Type B pancreatic cell (in vitro differentiated cells): ENCODE results near the gene DMRTC1B. TPM values are rescaled to one million over a fixed set of nuclear protein-coding genes. Genes with fewer than 3 reads are reported as not detected.
"Not testable (repeated sequence)": the region's sequence is repeated elsewhere in the genome, so short reads cannot be mapped to it uniquely, and the experiment has no call there.

Experiments used
- DNase-seq: peaks from one replicate; pipeline ENCODE4 v3.0.0; 2021; ENCODE audit warnings: mixed read lengths; ENCODE audit not compliant: unreplicated experiment; ENCODE audit errors: extremely low spot score
- H3K27ac Mint-ChIP-seq: 2 replicates; pipeline ENCODE4 v1.8.0; 2021; ENCODE audit warnings: mild to moderate bottlenecking, mixed read lengths
- H3K27me3 Mint-ChIP-seq: 2 replicates; pipeline ENCODE4 v1.8.0; 2021; ENCODE audit warnings: mixed read lengths
- H3K36me3 Mint-ChIP-seq: 2 replicates; pipeline ENCODE4 v1.8.0; 2021; ENCODE audit warnings: mixed read lengths
- H3K4me1 Mint-ChIP-seq: one replicate; pipeline ENCODE4 v1.8.0; 2021; ENCODE audit warnings: mixed read lengths; ENCODE audit not compliant: unreplicated experiment
- H3K4me3 Mint-ChIP-seq: 2 replicates; pipeline ENCODE4 v1.8.0; 2021; ENCODE audit warnings: mild to moderate bottlenecking, mixed read lengths
- H3K9me3 Mint-ChIP-seq: 2 replicates; pipeline ENCODE4 v1.8.0; 2021; ENCODE audit warnings: mixed read lengths
- CTCF ChIP-seq: fragments of 200-600 bp; sonication (generic); conservative IDR thresholded peaks from 2 replicates; pipeline ENCODE4 v1.5.0; 2021; ENCODE audit warnings: antibody characterized with exemption, mild to moderate bottlenecking
- long read RNA-seq: library from polyadenylated mRNA; unstranded; transcript quantifications from one replicate; pipeline ENCODE4 v2.0.0, GENCODE V29; 2020
- total RNA-seq: library from RNA; stranded (reverse); gene quantifications from 2 replicates; pipeline ENCODE4 v1.2.1, GENCODE V29; 2021; ENCODE audit warnings: low replicate concordance

DMRTC1B gene
- 1.9 and 2.2 TPM in 2 replicates for total RNA-seq
- long read RNA-seq = 0 reads

- not testable (repeated sequence) for H3K27ac Mint-ChIP-seq, H3K27me3 Mint-ChIP-seq, DNase-seq, H3K36me3 Mint-ChIP-seq, H3K9me3 Mint-ChIP-seq, H3K4me1 Mint-ChIP-seq, H3K4me3 Mint-ChIP-seq
These were observed at the start of gene DMRTC1B for GRCh38 chrX:72776653-72777466. Gene DMRTC1B, plus strand, starts transcription at chrX:72776890. Its CDS starts 68,246 bp downstream, at chrX:72845136.

GRCh38 chrX:72727846-72728245 lies 48.8 kb upstream of the DMRTC1B start:
- H3K36me3 Mint-ChIP-seq = no peaks in the 10 kb centered on the region
- no peak for TF ChIP-seq CTCF
- no peak overlapping the region for H3K27ac Mint-ChIP-seq
- H3K27me3 Mint-ChIP-seq = no peaks in the 10 kb centered on the region
- no peaks in the 10 kb centered on the region for H3K9me3 Mint-ChIP-seq
- no peak for DNase-seq
- no peak overlapping the region for H3K4me3 Mint-ChIP-seq
- peaks cover 4% of the 10 kb centered on the region for H3K4me1 Mint-ChIP-seq

GRCh38 chrX:72733636-72734035 lies 43.1 kb upstream of the DMRTC1B start:
- H3K27ac Mint-ChIP-seq, H3K4me3 Mint-ChIP-seq, H3K27me3 Mint-ChIP-seq, DNase-seq, H3K9me3 Mint-ChIP-seq, H3K36me3 Mint-ChIP-seq, H3K4me1 Mint-ChIP-seq: not testable (repeated sequence)

GRCh38 chrX:72735561-72735960 lies 41.1 kb upstream of the DMRTC1B start:
- DNase-seq = no peak
- no peak for TF ChIP-seq CTCF
- H3K4me1 Mint-ChIP-seq = peaks cover 7% of the 10 kb centered on the region
- H3K27me3 Mint-ChIP-seq = peaks cover 4% of the 10 kb centered on the region
- H3K36me3 Mint-ChIP-seq = no peaks in the 10 kb centered on the region
- H3K27ac Mint-ChIP-seq = no peak overlapping the region
- no peaks in the 10 kb centered on the region for H3K9me3 Mint-ChIP-seq
- no peak overlapping the region for H3K4me3 Mint-ChIP-seq

GRCh38 chrX:72745546-72745945 lies 31.1 kb upstream of the DMRTC1B start:
- H3K27me3 Mint-ChIP-seq, H3K9me3 Mint-ChIP-seq, H3K36me3 Mint-ChIP-seq, DNase-seq, H3K4me3 Mint-ChIP-seq, H3K4me1 Mint-ChIP-seq, H3K27ac Mint-ChIP-seq: not testable (repeated sequence)

- not testable (repeated sequence) for H3K4me1 Mint-ChIP-seq, H3K27me3 Mint-ChIP-seq, H3K36me3 Mint-ChIP-seq, H3K4me3 Mint-ChIP-seq, DNase-seq, H3K27ac Mint-ChIP-seq, H3K9me3 Mint-ChIP-seq
These were observed 28.1 kb upstream of the DMRTC1B start for GRCh38 chrX:72748545-72748944.

- DNase-seq, H3K4me3 Mint-ChIP-seq, H3K36me3 Mint-ChIP-seq, H3K27me3 Mint-ChIP-seq, H3K27ac Mint-ChIP-seq, H3K9me3 Mint-ChIP-seq, H3K4me1 Mint-ChIP-seq: not testable (repeated sequence)
These were observed 16.2 kb upstream of the DMRTC1B start for GRCh38 chrX:72760454-72760853.

- DNase-seq = not testable (repeated sequence)
These were observed 739 bp downstream of the DMRTC1B start for GRCh38 chrX:72777467-72777790.

GRCh38 chrX:72778146-72778545 lies 1.5 kb downstream of the DMRTC1B start:
- not testable (repeated sequence) for H3K9me3 Mint-ChIP-seq

More at GRCh38 chrX:72777467-72777790, 739 bp downstream of the DMRTC1B start:
- not testable (repeated sequence) for H3K27me3 Mint-ChIP-seq, H3K4me3 Mint-ChIP-seq, H3K36me3 Mint-ChIP-seq, H3K9me3 Mint-ChIP-seq, H3K4me1 Mint-ChIP-seq, H3K27ac Mint-ChIP-seq

GRCh38 chrX:72782560-72782959 lies 5.9 kb downstream of the DMRTC1B start, which contains the start of gene FAM236B:
Gene FAM236B, minus strand, starts transcription at chrX:72782660. Its CDS starts 100 bp downstream, at chrX:72782560.
- H3K27me3 Mint-ChIP-seq, DNase-seq, H3K9me3 Mint-ChIP-seq, H3K4me3 Mint-ChIP-seq, H3K36me3 Mint-ChIP-seq, H3K27ac Mint-ChIP-seq, H3K4me1 Mint-ChIP-seq: not testable (repeated sequence)

More at GRCh38 chrX:72778146-72778545, 1.5 kb downstream of the DMRTC1B start:
- H3K4me3 Mint-ChIP-seq, H3K4me1 Mint-ChIP-seq, DNase-seq, H3K27me3 Mint-ChIP-seq, H3K36me3 Mint-ChIP-seq, H3K27ac Mint-ChIP-seq: not testable (repeated sequence)

- not testable (repeated sequence) for H3K4me1 Mint-ChIP-seq, DNase-seq, H3K27ac Mint-ChIP-seq, H3K9me3 Mint-ChIP-seq, H3K36me3 Mint-ChIP-seq, H3K27me3 Mint-ChIP-seq, H3K4me3 Mint-ChIP-seq
These were observed 6.8 kb downstream of the DMRTC1B start for GRCh38 chrX:72783365-72783936.

GRCh38 chrX:72783964-72784363 lies 7.3 kb downstream of the DMRTC1B start:
- not testable (repeated sequence) for H3K27ac Mint-ChIP-seq, H3K4me3 Mint-ChIP-seq, H3K9me3 Mint-ChIP-seq, H3K36me3 Mint-ChIP-seq, H3K4me1 Mint-ChIP-seq, DNase-seq, H3K27me3 Mint-ChIP-seq
